DND-41 (cell line): ENCODE results near the gene ZSWIM4.

Experiments
- ATAC-seq: fragments of 200-7000 bp; cut with Tn5 transposase; 3 replicates; pipeline ENCODE4 v1.9.1; 2021; ENCODE audit warnings: low read depth; ENCODE audit not compliant: insufficient read depth
- DNase-seq: peaks from one replicate; pipeline ENCODE4 v3.0.0-alpha.2; 2020
- H2AFZ ChIP-seq: 2 replicates; pipeline ENCODE4 v1.6.0; 2012; ENCODE audit warnings: low read depth, low read length
- H3K27ac ChIP-seq: 2 replicates; pipeline ENCODE4 v1.5.1; 2012; ENCODE audit warnings: low read length, inconsistent platforms
- H3K27me3 ChIP-seq: fragments of 200-600 bp; sonication (generic); 2 replicates; pipeline ENCODE4 v1.6.0; 2012; ENCODE audit warnings: low read length, mild to moderate bottlenecking, inconsistent platforms; ENCODE audit not compliant: insufficient read depth, poor library complexity
- H3K36me3 ChIP-seq: 2 replicates; pipeline ENCODE4 v1.5.1; 2012; ENCODE audit warnings: low read length, inconsistent platforms; ENCODE audit not compliant: insufficient read depth
- H3K4me1 ChIP-seq: 2 replicates; pipeline ENCODE4 v1.5.1; 2012; ENCODE audit warnings: mild to moderate bottlenecking, low read length; ENCODE audit not compliant: insufficient read depth
- H3K4me2 ChIP-seq: 2 replicates; pipeline ENCODE4 v1.6.0; 2012; ENCODE audit warnings: mild to moderate bottlenecking, moderate library complexity, low read length, inconsistent platforms; ENCODE audit not compliant: insufficient read depth
- H3K4me3 ChIP-seq, 2 experiments: fragments of 200-600 bp in 1 of 2; shearing (Covaris generic) in 1 of 2; 2 replicates each; pipeline ENCODE4 v1.5.1; 2012 to 2016; ENCODE audit warnings: inconsistent platforms in 2 of 2, low read length in 2 of 2, mild to moderate bottlenecking in 2 of 2, low read depth in 1 of 2, moderate library complexity in 1 of 2
- H3K79me2 ChIP-seq: 2 replicates; pipeline ENCODE4 v1.6.0; 2012; ENCODE audit warnings: low read length, inconsistent platforms; ENCODE audit not compliant: insufficient read depth
- H3K9ac ChIP-seq: 2 replicates; pipeline ENCODE4 v1.6.0; 2012; ENCODE audit warnings: low read depth, mild to moderate bottlenecking, inconsistent platforms, low read length, moderate library complexity
- H3K9me3 ChIP-seq: 2 replicates; pipeline ENCODE4 v1.5.1; 2012; ENCODE audit warnings: low read length, moderate library complexity, mild to moderate bottlenecking, inconsistent platforms; ENCODE audit not compliant: insufficient read depth, severe bottlenecking
- H4K20me1 ChIP-seq: 2 replicates; pipeline ENCODE4 v1.6.0; 2012; ENCODE audit warnings: low read length; ENCODE audit not compliant: insufficient read depth
- EZH2 ChIP-seq: IDR thresholded peaks from 3 replicates; pipeline ENCODE4 v1.6.1; 2012; ENCODE audit warnings: borderline replicate concordance, low read depth, mild to moderate bottlenecking, moderate library complexity, low read length, inconsistent platforms; ENCODE audit not compliant: severe bottlenecking
- TF ChIP-seq, protein P1 (sequence below): IDR thresholded peaks from 2 replicates; pipeline ENCODE4 v1.5.1; 2012; ENCODE audit warnings: borderline replicate concordance, low read length, moderate library complexity, mild to moderate bottlenecking; ENCODE audit not compliant: poor library complexity, severe bottlenecking; ENCODE audit errors: extremely low read depth

ZSWIM4 gene

DNA sequence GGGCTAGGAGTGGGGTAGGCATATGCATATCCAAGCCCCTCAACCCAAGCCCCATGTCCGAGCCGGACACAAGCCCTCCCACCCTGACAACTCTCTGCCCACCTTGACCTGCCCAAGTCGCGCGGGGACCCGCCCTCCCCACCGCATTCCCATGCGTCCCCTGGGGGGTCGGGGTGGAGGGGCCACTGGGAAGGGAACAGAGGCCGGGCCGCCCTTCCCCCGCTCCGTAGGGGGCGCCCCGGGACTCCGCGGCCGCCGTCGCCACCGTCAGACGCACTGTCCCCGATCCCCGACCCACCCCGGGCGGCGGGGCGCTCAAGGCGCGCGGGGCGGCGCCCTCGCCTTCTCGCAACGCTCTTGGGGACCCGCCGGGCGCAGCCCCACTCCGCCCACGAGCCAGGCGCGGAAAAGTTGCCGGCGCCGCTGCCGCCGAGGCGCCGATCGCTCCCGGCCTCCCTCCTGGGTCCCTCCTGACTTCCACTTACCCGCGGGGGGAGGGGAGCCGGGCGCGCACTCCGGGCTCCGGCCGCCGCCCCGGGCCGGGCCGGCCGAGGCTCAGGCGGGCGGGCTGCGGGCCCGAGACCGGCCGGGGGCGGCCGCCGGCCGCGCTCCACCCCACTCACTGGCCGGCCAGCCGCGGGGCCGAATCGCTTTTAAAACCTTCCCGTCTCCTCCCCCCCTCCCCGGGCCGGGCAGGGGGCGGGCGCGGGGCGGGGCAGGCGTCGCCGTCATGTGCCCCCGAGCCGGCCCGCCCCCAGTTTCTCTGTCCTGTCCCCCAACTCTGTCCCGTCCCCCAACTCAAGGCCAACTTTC, 47.3 kb downstream of the ZSWIM4 start:
- Histone ChIP-seq H3K4me2 (peak overlapping the region; percentile 82), H3K9ac (peak overlapping the region; percentile 59), H4K20me1 (no peaks in the 10 kb centered on the region), H3K27ac (no peak overlapping the region), H3K4me1 (peaks cover 32% of the 10 kb centered on the region), H3K79me2 (no peaks in the 10 kb centered on the region), H3K4me3 (peak overlapping the region; percentile 11 to 59; a peak in 2 of 4 replicates), H3K36me3 (no peaks in the 10 kb centered on the region), H3K27me3 (peaks cover 23% of the 10 kb centered on the region), H3K9me3 (no peaks in the 10 kb centered on the region), H2AFZ (peak overlapping the region; percentile 66)
- ATAC-seq (peak; percentile 27; the same call in 2 of the 3 replicates), DNase-seq (peak; percentile 42)
- TF ChIP-seq, protein P1, sequence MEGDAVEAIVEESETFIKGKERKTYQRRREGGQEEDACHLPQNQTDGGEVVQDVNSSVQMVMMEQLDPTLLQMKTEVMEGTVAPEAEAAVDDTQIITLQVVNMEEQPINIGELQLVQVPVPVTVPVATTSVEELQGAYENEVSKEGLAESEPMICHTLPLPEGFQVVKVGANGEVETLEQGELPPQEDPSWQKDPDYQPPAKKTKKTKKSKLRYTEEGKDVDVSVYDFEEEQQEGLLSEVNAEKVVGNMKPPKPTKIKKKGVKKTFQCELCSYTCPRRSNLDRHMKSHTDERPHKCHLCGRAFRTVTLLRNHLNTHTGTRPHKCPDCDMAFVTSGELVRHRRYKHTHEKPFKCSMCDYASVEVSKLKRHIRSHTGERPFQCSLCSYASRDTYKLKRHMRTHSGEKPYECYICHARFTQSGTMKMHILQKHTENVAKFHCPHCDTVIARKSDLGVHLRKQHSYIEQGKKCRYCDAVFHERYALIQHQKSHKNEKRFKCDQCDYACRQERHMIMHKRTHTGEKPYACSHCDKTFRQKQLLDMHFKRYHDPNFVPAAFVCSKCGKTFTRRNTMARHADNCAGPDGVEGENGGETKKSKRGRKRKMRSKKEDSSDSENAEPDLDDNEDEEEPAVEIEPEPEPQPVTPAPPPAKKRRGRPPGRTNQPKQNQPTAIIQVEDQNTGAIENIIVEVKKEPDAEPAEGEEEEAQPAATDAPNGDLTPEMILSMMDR, result peak; percentile 28
- TF ChIP-seq EZH2, result peak; percentile 97

DNA sequence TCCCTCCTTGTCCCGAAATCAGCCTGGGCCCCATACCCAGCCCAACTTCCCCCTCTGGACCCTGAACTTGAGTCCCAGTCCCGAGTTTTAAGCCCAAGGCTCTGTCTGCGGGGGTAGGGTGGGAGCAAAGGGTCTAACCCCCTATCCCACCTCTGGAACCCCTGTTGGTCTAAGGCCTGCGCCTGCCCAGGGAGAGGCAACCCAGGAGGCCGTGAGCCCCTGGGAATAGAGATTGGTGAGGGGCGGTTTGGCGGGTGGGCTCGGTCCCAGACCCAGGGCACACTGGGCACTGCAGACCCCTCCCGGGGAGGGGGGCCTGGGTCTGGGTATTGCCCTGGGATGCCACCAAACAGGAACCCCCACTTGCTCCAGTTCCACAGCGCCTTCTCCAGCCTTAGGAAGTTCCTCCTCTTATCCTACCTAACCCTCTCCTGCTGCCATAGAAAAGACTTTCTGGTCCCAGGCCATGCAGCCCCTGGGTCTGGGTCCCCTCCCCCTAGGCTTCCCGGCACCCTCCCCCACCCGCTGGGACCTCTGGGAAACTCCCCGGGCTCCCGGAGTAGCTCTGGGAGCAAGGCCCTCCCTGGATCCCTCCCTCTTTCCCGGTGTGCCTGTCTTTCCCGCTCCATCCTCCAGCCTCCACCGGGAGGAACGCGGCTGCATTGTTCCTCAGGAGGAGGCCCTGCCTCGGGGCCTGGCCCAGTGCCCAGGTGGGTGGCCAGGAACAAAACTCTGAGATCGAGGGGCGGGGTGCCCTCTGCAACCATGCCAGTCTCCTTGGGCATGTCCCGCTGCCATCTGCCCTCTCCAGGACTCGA, 48.1 kb downstream of the ZSWIM4 start:
- H3K27me3 ChIP-seq, result peaks cover 23% of the 10 kb centered on the region
- no peaks in the 10 kb centered on the region for H4K20me1 ChIP-seq
- H3K36me3 ChIP-seq, result no peaks in the 10 kb centered on the region
- TF ChIP-seq, protein P1, result no peak
- peak; percentile 62 for TF ChIP-seq EZH2
- peaks cover 37% of the 10 kb centered on the region for H3K4me1 ChIP-seq
- peak overlapping the region; percentile 31; the same call in 1 of the 2 replicates for H2AFZ ChIP-seq
- no peaks in the 10 kb centered on the region for H3K79me2 ChIP-seq
- H3K27ac ChIP-seq, result no peak overlapping the region
- H3K4me2 ChIP-seq, result peak overlapping the region; percentile 82
- peak overlapping the region; percentile 59; the same call in 1 of the 2 replicates for H3K9ac ChIP-seq
- no peaks in the 10 kb centered on the region for H3K9me3 ChIP-seq
- ATAC-seq (no peak), DNase-seq (no peak)
- H3K4me3 ChIP-seq, result peak overlapping the region in 1 of 2 experiments; percentile 59; a peak in 2 of 4 replicates

DNA sequence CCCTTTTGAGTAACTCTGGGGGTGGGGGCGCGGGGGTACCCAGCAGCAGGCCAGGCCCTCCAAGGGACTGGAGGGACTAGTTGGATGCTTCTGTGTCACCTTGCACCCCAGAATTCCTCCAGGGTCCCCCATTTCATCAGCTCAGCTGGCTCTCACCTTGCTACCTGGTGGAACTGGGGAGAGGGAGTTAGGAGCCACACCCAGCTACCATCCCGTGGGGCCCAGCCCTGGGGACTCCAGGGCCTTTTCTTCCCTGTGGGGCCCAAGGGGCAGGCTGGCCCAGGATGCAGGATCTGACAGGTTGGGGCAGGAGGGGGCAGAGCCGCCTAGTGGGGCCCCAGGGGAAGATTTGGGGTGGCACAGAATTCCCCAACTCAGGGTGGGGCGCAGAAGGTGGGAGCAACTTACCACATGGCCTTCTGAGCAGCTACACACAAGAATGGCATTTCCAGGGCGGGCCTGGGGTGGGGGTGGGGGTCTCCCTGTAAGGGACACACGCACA, 48.9 kb downstream of the ZSWIM4 start:
- H4K20me1 ChIP-seq, result no peaks in the 10 kb centered on the region
- no peaks in the 10 kb centered on the region for H3K79me2 ChIP-seq
- TF ChIP-seq, protein P1, result no peak
- no peak for TF ChIP-seq EZH2
- H3K4me3 ChIP-seq, result no peak overlapping the region
- no peak overlapping the region for H3K27ac ChIP-seq
- H3K36me3 ChIP-seq, result no peaks in the 10 kb centered on the region
- DNase-seq (no peak), ATAC-seq (no peak)
- H3K27me3 ChIP-seq, result peaks cover 23% of the 10 kb centered on the region
- no peak overlapping the region for H3K9ac ChIP-seq
- H3K4me2 ChIP-seq, result no peak overlapping the region
- H2AFZ ChIP-seq, result no peak overlapping the region
- H3K9me3 ChIP-seq, result no peaks in the 10 kb centered on the region
- peaks cover 37% of the 10 kb centered on the region for H3K4me1 ChIP-seq
